Muscle of leg (tissue), 11 donors: ENCODE results near the gene TP53TG5. TPM values are rescaled to one million over a fixed set of nuclear protein-coding genes. Genes with fewer than 3 reads are reported as not detected.

ENCODE experiments used
- DNase-seq: peaks from one replicate; pipeline ENCODE4 v3.0.0; 2013
- H3K27ac ChIP-seq: one replicate; pipeline ENCODE4 v1.5.1; 2013; ENCODE audit warnings: mild to moderate bottlenecking, low read length, control low read depth
- H3K27me3 ChIP-seq: one replicate; pipeline ENCODE4 v1.6.1; 2013; ENCODE audit warnings: low read length; ENCODE audit not compliant: control insufficient read depth, insufficient read depth
- H3K36me3 ChIP-seq: one replicate; pipeline ENCODE4 v1.6.1; 2013; ENCODE audit warnings: low read length; ENCODE audit not compliant: control insufficient read depth, insufficient read depth
- H3K4me1 ChIP-seq: one replicate; pipeline ENCODE4 v1.6.1; 2013; ENCODE audit warnings: low read length; ENCODE audit not compliant: control insufficient read depth, insufficient read depth
- H3K4me3 ChIP-seq: one replicate; pipeline ENCODE4 v1.5.1; 2013; ENCODE audit warnings: low read length, control low read depth
- H3K9me3 ChIP-seq: replicated peaks from 2 replicates; pipeline ENCODE4 v1.6.1; 2013; ENCODE audit warnings: low read depth, low read length; ENCODE audit not compliant: control insufficient read depth
- WGBS: methylation state at CpG from one replicate; pipeline ENCODE4 v1.1.5; 2013; ENCODE audit warnings: missing lambda C conversion rate; ENCODE audit not compliant: insufficient coverage; 5-methylcytosine and 5-hydroxymethylcytosine counted together
- polyA plus RNA-seq, 8 donors: library from polyadenylated mRNA; unstranded; fragments of 120-200 nt; gene quantifications; one replicate each; pipeline versions ENCODE4 v1.2.1 to v1.2.3, GENCODE V29; 2013; ENCODE audit warnings: inconsistent platforms in 1 of 8, low replicate concordance in 1 of 8; ENCODE audit not compliant: insufficient read length in 8 of 8, insufficient read depth in 1 of 8
- total RNA-seq: library from RNA; stranded (reverse); fragments of 120-200 nt; gene quantifications from one replicate; pipeline ENCODE4 v1.2.4, GENCODE V29; 2013

TP53TG5 gene
- total and polyA plus RNA-seq, 9 donors: 0.19 to 1.3 (median 0.72) TPM; not detected in 1

DNA sequence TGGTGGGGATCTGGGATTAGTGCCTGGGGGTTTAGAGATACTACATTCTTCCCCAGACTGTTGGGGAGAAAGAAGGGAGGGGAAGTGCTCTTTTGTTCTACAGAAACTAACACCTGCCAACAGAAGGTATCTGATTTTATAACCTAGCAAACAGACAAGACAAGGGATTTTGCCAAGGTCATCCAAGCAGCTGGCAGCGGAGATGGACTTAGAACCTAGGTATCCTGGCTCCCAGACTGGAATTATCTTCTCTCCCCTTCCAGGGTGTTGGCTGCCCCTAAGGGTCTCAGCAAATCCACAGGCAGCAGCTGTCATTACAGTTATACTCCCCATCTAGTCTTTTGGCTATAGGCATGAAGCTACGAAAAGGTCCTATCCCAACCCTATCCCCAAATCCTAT is 38.3 kb downstream of the TP53TG5 start:
- Histone ChIP-seq H3K27me3 (no peaks in the 10 kb centered on the region), H3K9me3 (no peaks in the 10 kb centered on the region), H3K27ac (no peak overlapping the region), H3K4me1 (peaks cover 15% of the 10 kb centered on the region), H3K4me3 (no peak overlapping the region), H3K36me3 (no peaks in the 10 kb centered on the region)
- no peak for DNase-seq
- 100% methylated on average over 2 of the region's 2 CpGs for WGBS

DNA sequence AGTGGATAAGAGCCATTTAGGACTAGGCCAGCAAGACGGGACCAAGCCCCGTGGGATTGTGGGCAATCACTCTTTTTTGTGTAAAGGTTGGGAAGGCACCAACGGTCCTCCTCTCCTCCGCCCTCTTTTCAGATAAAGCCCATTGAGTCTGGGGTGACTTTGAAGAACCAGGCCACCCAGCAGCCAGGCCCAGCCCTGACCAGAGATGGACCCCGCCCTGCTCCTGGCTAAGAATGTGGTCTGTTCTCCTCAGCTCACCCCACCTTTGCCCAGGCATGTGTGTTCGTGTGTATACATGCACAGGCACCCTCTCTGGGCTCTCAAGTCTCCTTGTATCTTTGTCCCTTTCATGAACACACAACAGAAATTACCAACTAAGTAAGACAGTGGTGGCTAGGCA is 39.0 kb downstream of the TP53TG5 start:
- Histone ChIP-seq H3K36me3 (no peaks in the 10 kb centered on the region), H3K27ac (no peak overlapping the region), H3K27me3 (no peaks in the 10 kb centered on the region), H3K9me3 (no peaks in the 10 kb centered on the region), H3K4me1 (peaks cover 15% of the 10 kb centered on the region), H3K4me3 (no peak overlapping the region)
- WGBS: 71% methylated on average over 3 of the region's 6 CpGs
- no peak for DNase-seq

DNA sequence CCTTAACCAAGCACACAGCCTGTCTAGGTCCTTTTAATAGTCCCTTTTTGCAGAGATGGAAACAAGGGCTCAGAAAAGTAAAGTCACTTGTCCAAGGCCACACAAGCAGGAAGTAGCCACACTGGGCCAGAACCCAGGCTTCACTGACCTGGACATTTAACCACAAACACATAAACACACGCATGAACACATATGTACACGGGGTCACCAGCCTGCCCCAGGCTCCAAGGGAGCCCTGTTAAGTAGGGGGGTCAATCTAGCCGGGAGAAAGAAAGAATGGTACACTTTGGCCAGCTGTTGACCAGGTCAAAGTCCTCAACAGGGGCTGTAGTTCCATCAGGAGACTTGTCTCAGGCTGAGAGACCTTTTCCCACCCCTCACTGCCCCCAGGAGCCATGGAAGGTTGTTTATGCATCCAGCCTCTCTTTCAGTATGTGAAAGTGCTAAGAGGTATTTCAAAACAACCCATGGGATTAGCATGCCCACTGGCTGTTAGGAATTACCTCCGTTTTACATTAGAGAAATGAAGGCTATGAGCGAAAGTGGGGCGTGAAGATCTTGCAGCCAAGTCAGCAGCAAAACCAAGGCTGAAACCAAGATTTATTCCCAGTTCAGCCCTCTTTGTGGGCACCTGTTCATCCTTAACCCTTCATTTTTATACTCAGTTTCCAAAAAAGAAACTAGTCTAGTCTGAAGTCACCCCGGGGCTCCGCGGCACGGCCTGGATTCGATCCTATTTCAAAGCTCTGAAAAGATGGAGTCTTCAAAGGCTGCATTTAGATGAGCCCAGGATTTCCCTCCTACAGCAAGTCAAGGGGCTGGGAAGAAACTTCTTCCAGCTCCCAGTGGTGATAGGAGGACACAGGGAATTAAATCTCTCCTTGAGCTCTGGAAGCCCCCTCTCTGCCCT is 39.7 kb downstream of the TP53TG5 start:
- Histone ChIP-seq H3K4me1 (peaks cover 15% of the 10 kb centered on the region), H3K27me3 (no peaks in the 10 kb centered on the region), H3K27ac (peak overlapping the region; percentile 29), H3K9me3 (no peaks in the 10 kb centered on the region), H3K4me3 (no peak overlapping the region), H3K36me3 (no peaks in the 10 kb centered on the region)
- WGBS: 79% methylated on average over 3 of the region's 11 CpGs
- DNase-seq: no peak

DNA sequence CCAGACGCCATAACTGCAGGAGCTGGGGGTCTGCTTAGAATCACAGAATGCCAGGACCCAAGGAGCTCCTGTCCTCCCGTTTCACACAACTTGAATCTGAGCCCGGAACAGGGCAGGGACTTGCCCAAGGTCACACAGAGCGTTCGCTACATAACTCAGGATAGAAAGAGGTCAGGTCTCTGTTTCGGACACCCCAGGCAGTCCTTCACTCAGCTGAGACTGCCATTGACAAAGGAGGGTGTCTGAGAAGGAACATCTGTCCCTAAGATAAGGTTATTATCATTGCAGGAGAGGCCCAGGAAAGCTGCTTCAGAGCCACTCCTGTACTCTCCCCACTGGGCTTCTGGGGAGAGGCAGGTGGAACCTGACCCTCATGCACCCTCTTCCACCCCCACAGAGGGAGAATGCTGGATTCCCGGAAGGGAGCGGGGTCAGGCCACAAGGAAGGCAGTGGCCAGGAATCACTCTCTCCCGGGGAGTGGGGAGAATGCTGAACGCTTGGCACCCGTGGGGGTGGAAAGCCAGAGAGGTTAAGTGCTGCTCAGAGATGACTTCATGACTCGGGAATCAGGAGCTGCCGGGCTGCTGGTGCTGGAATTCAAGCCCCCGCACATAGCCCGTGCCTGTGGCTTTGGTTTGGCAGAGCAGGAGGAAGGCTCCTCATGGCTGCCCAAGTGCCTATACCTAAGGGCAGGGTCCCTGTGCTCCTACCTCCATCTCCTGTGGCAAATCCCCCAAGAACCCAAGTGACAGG is 40.6 kb downstream of the TP53TG5 start:
- Histone ChIP-seq H3K27ac (peak overlapping the region; percentile 29), H3K4me3 (no peak overlapping the region), H3K9me3 (no peaks in the 10 kb centered on the region), H3K36me3 (no peaks in the 10 kb centered on the region), H3K27me3 (no peaks in the 10 kb centered on the region), H3K4me1 (peaks cover 15% of the 10 kb centered on the region)
- WGBS: 53% methylated on average over 12 of the region's 15 CpGs
- peak; percentile 30 for DNase-seq

DNA sequence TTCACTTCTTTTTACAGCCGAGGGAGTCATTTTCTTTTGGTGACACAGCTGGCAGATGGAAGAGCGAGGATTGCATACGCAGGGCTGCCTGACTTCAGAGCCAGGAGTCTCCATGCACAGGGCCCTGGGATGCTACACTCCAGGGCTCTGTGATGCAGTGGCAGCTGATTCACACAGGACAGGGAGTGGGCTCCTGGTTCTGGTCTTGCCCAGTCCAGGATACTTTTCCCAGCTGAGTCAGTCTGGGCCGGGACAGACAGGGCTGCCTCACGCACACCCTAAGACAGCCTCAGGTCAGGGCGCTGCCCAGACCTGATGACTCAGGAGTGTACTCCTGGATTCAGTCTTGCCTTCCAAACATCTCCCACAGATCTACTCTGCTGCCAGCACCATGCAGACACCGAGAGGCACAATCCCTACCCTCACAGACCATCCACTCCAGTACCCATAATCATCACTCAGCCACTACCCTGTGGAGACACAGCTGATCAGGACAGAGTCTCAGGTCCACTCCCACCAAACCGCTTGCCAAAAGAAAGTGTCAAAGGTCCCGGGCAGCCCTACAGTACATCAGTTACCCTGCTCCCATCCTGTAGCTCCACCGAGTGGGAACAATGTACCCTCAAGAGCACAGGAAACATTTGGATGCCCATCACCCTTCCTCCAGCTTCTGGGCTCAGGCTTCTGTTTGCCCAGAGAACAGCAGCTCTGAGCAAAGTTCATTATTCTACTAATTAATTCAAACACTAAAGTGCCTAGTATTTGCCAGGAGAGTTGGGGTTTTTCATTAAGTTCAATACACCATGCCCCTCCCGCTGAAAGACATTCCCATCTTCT is 41.4 kb downstream of the TP53TG5 start:
- DNase-seq: no peak
- no peaks in the 10 kb centered on the region for H3K36me3 ChIP-seq

DNA sequence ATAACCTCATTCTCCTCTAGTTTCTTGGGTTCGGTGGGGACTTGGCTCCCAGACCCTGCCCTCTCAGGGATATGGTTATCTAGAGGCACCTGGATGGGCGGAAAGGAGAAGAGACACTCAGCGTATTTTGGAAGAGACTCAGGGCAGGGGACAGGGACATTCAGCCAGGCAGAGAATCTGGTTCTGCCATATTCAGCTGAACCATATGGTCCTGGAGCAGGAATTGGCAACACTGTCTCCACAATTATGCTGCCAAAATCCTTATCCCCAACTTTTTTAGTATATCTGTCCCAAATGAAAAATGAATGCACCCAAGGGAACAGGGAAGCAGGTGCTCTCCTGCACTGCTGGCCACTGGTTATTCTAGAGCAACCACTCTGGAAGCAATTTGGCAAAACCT is 47.6 kb downstream of the TP53TG5 start:
- no peak for DNase-seq
- no peaks in the 10 kb centered on the region for H3K9me3 ChIP-seq
- H3K36me3 ChIP-seq: peaks cover 6% of the 10 kb centered on the region
- no peaks in the 10 kb centered on the region for H3K4me1 ChIP-seq
- H3K4me3 ChIP-seq: no peak overlapping the region
- WGBS: 76% methylated on average over 3 of the region's 3 CpGs
- H3K27me3 ChIP-seq: no peaks in the 10 kb centered on the region
- H3K27ac ChIP-seq: no peak overlapping the region

More for the DNA sequence above, 41.4 kb downstream of the TP53TG5 start:
- 73% methylated on average over 10 of the region's 11 CpGs for WGBS
- Histone ChIP-seq H3K4me3 (no peak overlapping the region), H3K9me3 (no peaks in the 10 kb centered on the region), H3K4me1 (peaks cover 8% of the 10 kb centered on the region), H3K27ac (no peak overlapping the region), H3K27me3 (no peaks in the 10 kb centered on the region)

DNA sequence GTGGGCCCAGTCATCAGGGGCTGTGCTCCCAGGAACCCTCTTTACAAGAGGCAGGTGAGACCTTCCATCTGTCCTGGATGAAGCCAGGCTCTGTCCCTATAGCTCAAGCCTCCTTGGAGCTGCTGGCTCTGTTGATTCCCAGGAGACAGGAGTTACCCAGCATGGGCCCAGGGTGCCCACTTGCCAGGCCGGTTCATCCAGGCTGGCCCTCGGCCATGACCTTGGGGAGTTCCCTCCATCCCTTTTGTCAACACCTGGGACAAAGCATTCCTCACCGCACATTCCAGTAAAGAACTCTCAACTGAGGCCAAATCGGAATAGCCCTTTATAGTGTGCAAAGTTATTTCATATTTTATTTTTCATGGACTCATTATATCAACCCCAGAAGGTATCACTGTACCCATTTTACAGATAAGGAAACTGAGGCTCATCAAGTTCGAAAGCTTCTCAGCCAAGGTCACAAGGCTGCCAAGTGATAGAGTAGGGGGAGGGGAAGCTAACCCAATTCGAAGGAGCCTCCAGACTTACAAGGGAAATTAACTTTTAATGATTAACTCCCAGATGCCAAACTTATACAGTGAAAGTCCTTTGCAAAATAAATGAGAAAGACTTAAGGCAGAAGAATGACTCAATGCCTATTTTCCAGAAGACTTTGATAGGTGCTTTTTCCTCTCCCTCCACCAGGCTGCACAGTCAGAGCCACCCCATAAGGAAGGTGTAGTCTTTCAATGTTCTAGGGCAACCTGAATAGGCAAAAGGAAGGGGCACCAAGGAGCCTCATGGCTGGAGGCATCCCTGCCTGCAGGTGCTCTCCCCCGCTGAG is 48.4 kb downstream of the TP53TG5 start:
- H3K27me3 ChIP-seq: no peaks in the 10 kb centered on the region
- H3K27ac ChIP-seq: no peak overlapping the region
- H3K9me3 ChIP-seq: no peaks in the 10 kb centered on the region
- H3K4me1 ChIP-seq: no peaks in the 10 kb centered on the region
- DNase-seq: no peak
- 100% methylated on average over 1 of the region's 7 CpGs for WGBS
- H3K4me3 ChIP-seq: no peak overlapping the region
- H3K36me3 ChIP-seq: peaks cover 6% of the 10 kb centered on the region

DNA sequence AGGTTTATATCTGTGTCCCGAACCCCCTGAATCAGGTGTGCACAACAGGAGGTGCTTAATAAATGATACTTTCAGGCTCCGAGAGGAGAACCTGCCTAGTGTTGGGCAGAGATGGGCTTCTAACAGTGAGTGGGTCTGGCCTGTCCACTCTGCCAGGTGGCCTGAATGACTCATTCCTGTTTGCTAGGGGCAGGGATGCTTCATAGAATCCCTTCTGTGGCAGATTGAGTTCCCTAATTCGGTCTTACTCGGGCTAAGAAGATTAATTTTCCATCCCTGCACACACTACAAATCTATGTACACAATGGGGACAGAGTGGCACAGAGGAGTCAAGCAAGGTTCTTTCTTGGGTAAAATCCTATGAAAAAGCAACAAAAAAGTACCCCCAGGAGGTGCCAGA is 49.7 kb downstream of the TP53TG5 start:
- H3K27ac ChIP-seq: no peak overlapping the region
- 92% methylated on average over 2 of the region's 4 CpGs for WGBS
- H3K4me3 ChIP-seq: no peak overlapping the region
- H3K4me1 ChIP-seq: no peaks in the 10 kb centered on the region
- peaks cover 6% of the 10 kb centered on the region for H3K36me3 ChIP-seq
- DNase-seq: no peak
- no peaks in the 10 kb centered on the region for H3K27me3 ChIP-seq
- H3K9me3 ChIP-seq: no peaks in the 10 kb centered on the region

DNA sequence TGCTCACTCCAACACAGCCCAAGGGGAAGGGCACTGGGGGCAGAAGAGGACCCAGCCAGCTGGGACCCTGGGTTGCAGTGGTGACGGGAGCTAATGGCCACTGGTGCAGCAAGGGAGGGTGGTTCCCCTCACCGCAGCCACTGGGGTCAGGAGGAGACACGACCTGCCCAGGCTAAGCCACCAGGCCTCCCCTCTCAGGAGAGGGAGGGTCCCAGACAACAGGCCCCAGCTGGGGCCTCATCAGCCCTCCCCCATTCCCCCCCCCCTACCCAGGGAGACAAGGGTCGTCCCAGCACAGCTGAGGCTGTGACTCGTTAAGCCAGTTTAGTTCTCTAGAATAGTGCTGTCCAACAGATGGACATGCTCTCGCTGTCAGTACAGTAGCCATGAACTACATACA is 52.8 kb downstream of the TP53TG5 start:
- no peak for DNase-seq
- H3K9me3 ChIP-seq: no peaks in the 10 kb centered on the region
- H3K4me3 ChIP-seq: no peak overlapping the region
- H3K27ac ChIP-seq: no peak overlapping the region
- H3K4me1 ChIP-seq: no peaks in the 10 kb centered on the region
- whole genome bisulfite sequencing: 76% methylated on average over 3 of the region's 6 CpGs
- no peaks in the 10 kb centered on the region for H3K27me3 ChIP-seq
- H3K36me3 ChIP-seq: peaks cover 4% of the 10 kb centered on the region
